NCI-H146 treated with DMSO at 0.1 percent for 48 hours (cell line): Measurements from ENCODE around the gene CCK.

ENCODE experiments used
- DNase-seq: peaks from one replicate; lab custom pipeline; 2025; ENCODE audit not compliant: unreplicated experiment; lab: John Stamatoyannopoulos, UW

CCK gene

DNA sequence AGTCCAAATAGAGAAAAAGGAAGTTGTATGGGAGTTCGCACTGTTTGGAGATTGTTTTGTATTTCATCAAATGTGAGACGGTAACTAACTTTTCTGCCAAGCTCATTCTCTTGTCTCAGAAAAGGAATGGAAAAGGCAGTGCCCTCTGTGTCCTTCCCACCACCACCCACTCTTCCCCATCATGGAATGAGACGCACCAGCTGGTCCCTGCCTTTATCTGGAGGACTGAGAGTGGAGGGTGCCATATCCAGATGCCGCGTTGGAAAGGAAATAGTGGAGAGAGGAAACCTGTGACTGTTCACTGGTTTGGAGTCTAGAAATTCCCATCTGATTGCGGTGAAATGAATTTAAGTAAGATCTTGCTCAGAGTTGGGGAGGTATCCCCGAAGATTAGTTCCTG lies 3.7 kb upstream of the CCK start:
- DNase-seq: no peak

GRCh38 chr3:42267878-42268277 lies 1.9 kb upstream of the CCK start:
- no peak for DNase-seq

GRCh38 chr3:42265059-42265991 lies 660 bp downstream of the CCK start:
- DNase-seq: no peak

GRCh38 chr3:42264399-42265058 lies 1.5 kb downstream of the CCK start:
- DNase-seq: no peak

DNA sequence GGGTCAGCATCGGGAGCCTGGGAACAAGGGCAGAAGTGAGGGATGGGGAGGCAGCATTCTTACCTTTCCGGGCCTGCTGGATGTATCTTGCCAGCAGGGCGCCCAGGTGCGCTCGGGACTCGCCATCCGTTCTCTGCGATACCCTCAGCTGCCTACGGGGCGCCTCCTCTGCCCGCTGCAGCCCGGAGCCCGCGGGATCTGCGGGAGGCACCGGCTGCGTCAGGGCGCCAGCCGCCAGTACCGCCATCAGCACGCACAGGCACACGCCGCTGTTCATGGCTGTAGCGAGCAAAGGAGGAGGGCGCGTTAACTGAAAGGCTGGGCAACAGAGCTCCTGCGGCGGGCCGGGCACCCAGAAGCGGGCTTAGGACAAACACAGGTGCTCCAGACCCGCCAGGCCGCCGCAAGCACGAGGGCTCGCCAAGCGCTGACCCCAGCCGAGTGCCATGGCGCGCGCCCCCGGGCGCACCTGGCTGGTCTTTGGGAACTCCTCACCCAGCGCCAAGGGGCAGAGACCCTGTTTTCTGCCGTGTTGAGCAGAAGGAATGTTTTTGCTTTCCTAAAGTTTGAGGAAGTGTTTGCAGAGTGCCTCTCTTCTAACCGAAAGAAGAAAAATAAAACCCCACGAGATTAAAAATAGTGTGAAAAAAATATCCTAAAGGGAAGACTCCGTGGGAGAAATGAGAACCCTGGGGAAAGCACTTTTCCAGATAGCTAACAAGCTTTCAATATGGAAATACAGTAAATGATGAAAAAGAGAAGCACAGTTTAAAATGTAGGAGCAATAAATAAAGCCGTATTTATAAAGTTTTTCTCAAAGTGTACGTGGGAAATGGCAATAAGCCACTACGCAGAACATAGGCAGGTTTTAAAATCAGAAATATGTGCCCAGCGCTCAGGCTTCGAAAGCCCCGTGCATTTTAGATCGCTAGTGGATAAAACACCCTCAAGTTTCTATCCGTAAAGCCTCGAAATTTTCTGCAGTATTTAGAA lies 2.3 kb downstream of the CCK start:
- no peak for DNase-seq

GRCh38 chr3:42262525-42262924 lies 3.5 kb downstream of the CCK start:
- DNase-seq: no peak

- no peak for DNase-seq
These were observed 9.0 kb downstream of the CCK start for GRCh38 chr3:42257007-42257406.

- no peak for DNase-seq
These were observed 9.7 kb downstream of the CCK start for GRCh38 chr3:42256135-42256819.

DNA sequence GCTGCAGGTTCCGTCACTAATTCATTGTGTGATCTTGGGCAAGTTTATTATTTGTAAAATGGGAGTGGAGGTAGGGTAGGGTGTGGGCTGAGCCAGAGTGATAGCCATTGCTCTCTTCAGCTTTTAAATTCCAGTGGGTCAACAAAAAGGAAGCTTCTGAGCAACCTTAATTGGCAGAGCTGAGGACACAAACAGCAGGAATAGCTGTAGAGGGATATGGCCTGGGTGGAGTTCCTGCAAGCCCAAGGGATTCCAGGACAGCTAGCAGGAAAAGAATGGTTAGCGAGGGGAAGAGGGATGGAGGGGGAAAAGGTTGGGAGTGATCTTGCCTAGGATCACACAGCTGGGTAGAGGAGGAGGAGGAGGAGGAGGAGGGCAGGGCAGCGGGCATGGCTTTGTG lies 11.4 kb downstream of the CCK start:
- no peak for DNase-seq

- DNase-seq: no peak
These were observed 15.2 kb downstream of the CCK start for GRCh38 chr3:42250761-42251160.

GRCh38 chr3:42247576-42248027 lies 18.4 kb downstream of the CCK start:
- no peak for DNase-seq

- DNase-seq: no peak
These were observed 19.9 kb downstream of the CCK start for GRCh38 chr3:42246091-42246490.

DNA sequence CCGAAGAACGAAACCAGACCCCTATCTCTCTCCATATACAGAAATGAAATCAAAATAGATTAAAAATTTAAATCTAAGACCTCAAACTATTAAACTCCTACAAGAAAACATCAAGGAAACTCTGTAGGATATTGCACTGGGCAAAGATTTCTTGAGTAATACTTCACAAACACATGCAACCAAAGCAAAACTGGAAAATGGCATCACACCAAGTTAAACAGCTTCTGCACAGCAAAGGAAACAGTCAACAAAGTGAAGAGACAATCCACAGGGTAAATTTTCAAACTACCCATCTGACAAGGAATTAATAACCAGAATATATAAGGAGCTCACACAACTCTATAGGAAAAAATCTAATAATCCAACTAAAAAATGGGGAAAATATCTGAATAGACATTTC lies 29.4 kb downstream of the CCK start:
- DNase-seq: no peak

DNA sequence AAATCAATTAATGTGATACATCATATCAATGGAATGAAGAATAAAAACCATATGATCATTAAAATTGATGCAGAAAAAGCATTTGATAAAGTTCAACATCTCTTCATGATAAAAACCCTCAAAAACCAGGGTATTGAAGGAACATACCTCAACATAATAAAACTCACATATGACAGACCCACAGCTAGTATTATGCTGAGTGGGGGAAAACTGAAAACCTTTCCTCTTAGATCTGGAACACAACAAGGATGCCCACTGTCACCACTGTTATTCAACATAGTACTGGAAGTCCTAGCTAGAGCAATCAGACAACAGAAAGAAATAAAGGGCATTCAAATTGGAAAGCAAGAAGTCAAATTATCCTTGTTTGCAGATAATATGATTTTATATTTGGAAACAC lies 30.5 kb downstream of the CCK start:
- DNase-seq: no peak

- DNase-seq: no peak
These were observed 35.1 kb downstream of the CCK start for GRCh38 chr3:42230860-42231259.

GRCh38 chr3:42229942-42230688 lies 35.9 kb downstream of the CCK start:
- no peak for DNase-seq

DNA sequence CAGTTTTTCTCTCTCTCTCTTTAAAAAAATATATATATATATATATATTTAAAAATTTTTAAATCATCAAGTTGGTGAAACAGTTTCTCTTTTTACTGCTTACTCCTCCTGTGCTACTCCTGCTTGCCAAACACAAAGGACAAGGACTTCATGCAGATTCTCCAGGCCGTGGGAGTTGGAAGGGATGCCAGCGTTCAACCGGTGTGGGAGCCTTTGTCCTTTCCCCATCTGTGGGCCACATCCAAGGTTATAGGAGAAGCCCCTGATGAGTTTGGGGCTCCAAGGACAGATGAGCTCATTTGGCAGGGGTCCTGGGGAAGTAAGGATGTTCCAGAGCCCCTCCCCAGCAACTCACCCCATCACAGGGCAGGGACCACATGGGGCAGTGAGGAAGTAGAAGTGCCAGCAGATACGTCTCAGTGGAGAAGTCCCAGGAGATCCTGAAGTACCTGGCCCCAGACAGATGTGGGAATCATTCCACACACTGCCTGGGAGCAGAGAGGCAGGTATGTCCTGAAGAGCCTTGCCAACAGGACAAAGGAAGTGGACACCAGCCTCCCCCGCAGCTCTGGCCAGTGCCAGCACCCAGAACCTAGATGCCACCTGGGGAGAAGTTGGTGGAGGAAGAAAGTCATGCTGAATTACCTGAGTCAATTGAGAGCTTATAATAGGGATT lies 36.6 kb downstream of the CCK start:
- no peak for DNase-seq

- DNase-seq: no peak
These were observed 37.2 kb downstream of the CCK start for GRCh38 chr3:42228796-42229195.
